ENCODE data around the gene COLEC11.

The COLEC11 gene

DNA sequence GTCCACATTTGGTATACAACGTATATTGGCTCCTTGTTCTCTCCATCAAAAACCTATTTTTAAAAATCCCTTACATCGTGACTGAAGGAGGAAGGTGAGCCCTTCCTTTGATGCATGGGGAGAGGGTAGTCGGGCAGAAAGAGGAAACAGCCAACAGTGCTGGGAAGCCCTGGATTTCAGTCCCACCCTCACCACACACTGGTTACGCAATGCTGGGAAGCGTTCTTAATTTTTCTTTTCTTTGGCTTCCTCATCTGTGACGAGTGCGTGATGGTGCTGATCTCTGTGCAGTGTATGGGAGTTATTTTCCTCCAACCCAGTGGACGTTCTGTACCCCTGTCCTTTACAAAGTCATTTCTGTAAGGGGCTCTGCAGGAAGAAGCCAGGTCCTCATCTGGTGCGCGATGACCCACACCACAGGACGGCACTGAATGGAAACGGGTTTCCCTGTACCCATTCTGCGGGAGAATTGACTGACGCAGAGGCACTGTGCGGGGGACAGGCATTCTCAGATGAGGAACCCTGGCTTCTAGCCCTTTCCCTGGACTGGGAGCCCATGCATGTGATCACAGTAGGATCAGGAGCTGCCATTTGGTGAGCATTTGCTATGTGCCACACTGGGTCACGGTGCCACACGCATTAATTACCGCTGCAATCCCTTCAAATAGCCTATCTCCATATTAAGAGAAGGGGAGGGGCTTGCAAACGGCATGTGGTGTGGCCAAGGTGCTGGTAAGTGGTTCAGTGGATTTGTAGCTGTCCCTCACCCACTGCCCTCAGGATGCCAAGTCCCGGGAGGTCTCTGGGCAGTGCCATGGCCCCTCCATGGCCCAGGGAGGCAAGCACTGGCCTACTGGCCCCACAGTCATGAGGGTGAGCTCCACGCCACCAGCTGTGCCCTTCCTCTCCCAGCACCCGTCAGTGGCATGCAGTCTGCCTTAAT lies 4.3 kb downstream of the COLEC11 start:
- H3K36me3 ChIP-seq (ENCODE audit: control insufficient read depth, insufficient read depth, low read length) = no peaks in the 10 kb centered on the region
- no peak overlapping the region for H3K9ac ChIP-seq (ENCODE audit: low read depth, low read length)
- H3K27me3 ChIP-seq (ENCODE audit: control insufficient read depth, insufficient read depth, low read length) = no peaks in the 10 kb centered on the region
- H3K27ac ChIP-seq (ENCODE audit: low read depth, low read length) = no peak overlapping the region
- no peak overlapping the region for H3K4me3 ChIP-seq (ENCODE audit: low read depth, low read length)
- no peaks in the 10 kb centered on the region for H3K4me1 ChIP-seq (ENCODE audit: control insufficient read depth, insufficient read depth, low read length)
- no peaks in the 10 kb centered on the region for H3K9me3 ChIP-seq (ENCODE audit: control insufficient read depth, insufficient read depth, low read length)

DNA sequence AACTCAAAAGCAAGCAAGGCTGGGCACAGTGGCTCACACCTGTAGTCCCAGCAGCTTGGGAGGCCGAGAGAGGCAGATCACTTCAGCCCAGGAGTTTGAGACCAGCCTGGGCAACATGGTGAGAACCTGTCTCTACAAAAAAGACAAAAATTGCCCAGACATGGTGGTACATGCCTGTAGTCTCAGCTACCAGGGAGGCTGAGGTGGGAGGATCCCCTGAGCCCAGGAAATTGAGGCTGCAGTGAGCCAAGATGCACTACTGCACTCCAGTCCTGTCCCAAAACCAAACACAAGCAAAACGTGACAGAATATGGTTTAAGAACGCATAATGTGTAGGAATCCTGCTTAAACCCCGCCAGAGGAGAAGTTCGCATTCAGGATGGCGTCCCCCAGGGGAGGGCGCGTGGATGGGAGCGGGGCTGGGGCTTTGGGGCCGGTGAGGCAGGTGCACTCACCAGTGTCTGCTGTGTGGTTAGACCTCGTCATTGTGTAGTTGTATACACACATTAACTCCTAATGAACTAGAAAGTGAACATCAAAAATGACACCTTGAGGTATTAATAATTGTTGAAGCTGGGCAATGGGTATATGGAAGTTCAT lies 5.4 kb downstream of the COLEC11 start:
- H3K9me3 ChIP-seq (ENCODE audit: control insufficient read depth, insufficient read depth, low read length) = no peaks in the 10 kb centered on the region
- H3K9ac ChIP-seq (ENCODE audit: low read depth, low read length) = no peak overlapping the region
- no peaks in the 10 kb centered on the region for H3K27me3 ChIP-seq (ENCODE audit: control insufficient read depth, insufficient read depth, low read length)
- no peak overlapping the region for H3K4me3 ChIP-seq (ENCODE audit: low read depth, low read length)
- no peak overlapping the region for H3K27ac ChIP-seq (ENCODE audit: low read depth, low read length)
- no peaks in the 10 kb centered on the region for H3K36me3 ChIP-seq (ENCODE audit: control insufficient read depth, insufficient read depth, low read length)
- H3K4me1 ChIP-seq (ENCODE audit: control insufficient read depth, insufficient read depth, low read length) = no peaks in the 10 kb centered on the region

GRCh38 chr2:3601561-3602271 lies 6.8 kb downstream of the COLEC11 start:
- Histone ChIP-seq H3K9me3 (ENCODE audit: control insufficient read depth, insufficient read depth, low read length) (no peaks in the 10 kb centered on the region), H3K36me3 (ENCODE audit: control insufficient read depth, insufficient read depth, low read length) (no peaks in the 10 kb centered on the region), H3K9ac (ENCODE audit: low read depth, low read length) (no peak overlapping the region), H3K27ac (ENCODE audit: low read depth, low read length) (no peak overlapping the region), H3K4me1 (ENCODE audit: control insufficient read depth, insufficient read depth, low read length) (no peaks in the 10 kb centered on the region), H3K27me3 (ENCODE audit: control insufficient read depth, insufficient read depth, low read length) (no peaks in the 10 kb centered on the region), H3K4me3 (ENCODE audit: low read depth, low read length) (no peak overlapping the region)

DNA sequence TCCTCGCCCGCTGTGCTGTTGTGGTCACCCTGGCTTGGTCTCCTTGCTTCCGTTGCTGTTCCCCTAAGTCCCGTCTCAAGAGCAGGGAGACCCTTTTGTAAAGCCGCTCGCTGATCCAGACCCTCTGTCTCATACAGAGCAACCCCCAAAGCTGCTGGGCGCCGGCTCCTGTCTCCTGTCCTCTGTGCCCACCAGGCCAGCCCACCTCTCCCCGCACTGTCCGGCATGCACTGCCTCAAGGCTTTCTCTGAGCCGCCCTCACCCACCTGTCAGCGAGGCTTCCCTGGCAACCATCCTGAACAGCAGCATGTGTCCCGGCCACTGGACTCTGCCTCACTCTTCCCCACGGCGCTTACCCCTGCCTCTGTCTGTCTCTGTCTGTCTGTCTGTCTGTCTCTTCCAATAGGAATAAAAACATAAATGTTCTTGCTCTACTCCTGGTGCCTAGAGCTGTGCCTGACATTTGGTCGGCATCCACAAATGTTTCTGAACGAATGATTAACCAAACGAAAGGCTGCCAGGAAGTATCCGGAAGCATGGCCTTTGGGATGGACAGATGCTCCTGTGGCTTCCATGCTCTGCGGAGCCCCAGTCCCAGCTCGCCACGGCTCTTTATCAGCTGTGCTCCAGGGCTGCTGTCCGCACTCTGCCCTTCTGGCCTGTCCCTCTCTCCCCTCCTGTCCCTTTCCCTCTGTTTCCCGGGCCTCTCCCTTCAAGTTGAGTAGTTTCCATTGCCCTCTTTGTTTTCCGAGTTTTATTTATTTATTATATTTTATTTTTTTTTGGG lies 7.8 kb downstream of the COLEC11 start:
- Histone ChIP-seq H3K27me3 (ENCODE audit: control insufficient read depth, insufficient read depth, low read length) (no peaks in the 10 kb centered on the region), H3K27ac (ENCODE audit: low read depth, low read length) (no peak overlapping the region), H3K9me3 (ENCODE audit: control insufficient read depth, insufficient read depth, low read length) (no peaks in the 10 kb centered on the region), H3K4me1 (ENCODE audit: control insufficient read depth, insufficient read depth, low read length) (no peaks in the 10 kb centered on the region), H3K4me3 (ENCODE audit: low read depth, low read length) (no peak overlapping the region), H3K9ac (ENCODE audit: low read depth, low read length) (no peak overlapping the region), H3K36me3 (ENCODE audit: control insufficient read depth, insufficient read depth, low read length) (no peaks in the 10 kb centered on the region)

DNA sequence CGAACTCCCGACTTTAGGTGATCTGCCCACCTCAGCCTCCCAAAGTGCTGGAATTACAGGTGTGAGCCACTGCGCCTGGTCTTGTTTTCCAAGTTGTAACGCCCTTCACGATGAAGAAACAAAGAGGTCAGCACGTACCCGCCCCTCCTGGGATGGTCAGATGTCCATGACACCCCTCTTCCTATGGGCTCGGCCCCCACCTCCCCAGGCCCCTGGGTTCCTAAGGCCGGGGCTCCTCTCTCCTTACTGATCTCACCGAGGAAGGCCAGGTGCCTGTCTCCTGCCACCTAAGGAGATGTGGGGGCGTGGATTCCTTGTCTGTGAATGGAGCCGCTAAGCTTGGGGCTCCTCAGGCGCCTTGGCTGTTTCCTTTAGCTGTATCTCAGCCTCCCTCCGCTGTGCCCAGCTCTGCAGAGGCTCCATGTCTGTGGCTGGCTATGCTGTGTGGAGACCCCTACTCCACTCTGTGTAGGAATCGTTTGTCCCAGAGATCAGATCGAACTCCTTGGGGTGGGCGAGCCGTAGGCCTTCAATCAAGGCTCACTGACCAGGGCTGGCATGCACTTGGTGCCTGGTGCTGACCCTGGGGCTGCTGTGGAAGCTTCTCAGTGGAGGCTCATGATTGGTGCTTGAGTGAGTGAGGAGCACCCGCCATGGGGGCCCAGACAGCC lies 8.8 kb downstream of the COLEC11 start:
- no peak overlapping the region for H3K9ac ChIP-seq (ENCODE audit: low read depth, low read length)
- H3K4me1 ChIP-seq (ENCODE audit: control insufficient read depth, insufficient read depth, low read length) = no peaks in the 10 kb centered on the region
- no peaks in the 10 kb centered on the region for H3K36me3 ChIP-seq (ENCODE audit: control insufficient read depth, insufficient read depth, low read length)
- H3K4me3 ChIP-seq (ENCODE audit: low read depth, low read length) = no peak overlapping the region
- H3K27ac ChIP-seq (ENCODE audit: low read depth, low read length) = no peak overlapping the region
- no peaks in the 10 kb centered on the region for H3K9me3 ChIP-seq (ENCODE audit: control insufficient read depth, insufficient read depth, low read length)
- H3K27me3 ChIP-seq (ENCODE audit: control insufficient read depth, insufficient read depth, low read length) = no peaks in the 10 kb centered on the region

- no peak overlapping the region for H3K27ac ChIP-seq (ENCODE audit: low read depth, low read length)
- H3K9ac ChIP-seq (ENCODE audit: low read depth, low read length) = no peak overlapping the region
- H3K27me3 ChIP-seq (ENCODE audit: control insufficient read depth, insufficient read depth, low read length) = no peaks in the 10 kb centered on the region
- H3K9me3 ChIP-seq (ENCODE audit: control insufficient read depth, insufficient read depth, low read length) = no peaks in the 10 kb centered on the region
- no peaks in the 10 kb centered on the region for H3K4me1 ChIP-seq (ENCODE audit: control insufficient read depth, insufficient read depth, low read length)
- H3K4me3 ChIP-seq (ENCODE audit: low read depth, low read length) = no peak overlapping the region
- H3K36me3 ChIP-seq (ENCODE audit: control insufficient read depth, insufficient read depth, low read length) = no peaks in the 10 kb centered on the region
These were observed 9.4 kb downstream of the COLEC11 start for GRCh38 chr2:3604207-3604877.

- no peaks in the 10 kb centered on the region for H3K9me3 ChIP-seq (ENCODE audit: control insufficient read depth, insufficient read depth, low read length)
- no peaks in the 10 kb centered on the region for H3K4me1 ChIP-seq (ENCODE audit: control insufficient read depth, insufficient read depth, low read length)
- H3K27me3 ChIP-seq (ENCODE audit: control insufficient read depth, insufficient read depth, low read length) = no peaks in the 10 kb centered on the region
- H3K9ac ChIP-seq (ENCODE audit: low read depth, low read length) = no peak overlapping the region
- H3K27ac ChIP-seq (ENCODE audit: low read depth, low read length) = no peak overlapping the region
- H3K4me3 ChIP-seq (ENCODE audit: low read depth, low read length) = no peak overlapping the region
- H3K36me3 ChIP-seq (ENCODE audit: control insufficient read depth, insufficient read depth, low read length) = no peaks in the 10 kb centered on the region
These were observed 10.4 kb downstream of the COLEC11 start for GRCh38 chr2:3604991-3605961.

DNA sequence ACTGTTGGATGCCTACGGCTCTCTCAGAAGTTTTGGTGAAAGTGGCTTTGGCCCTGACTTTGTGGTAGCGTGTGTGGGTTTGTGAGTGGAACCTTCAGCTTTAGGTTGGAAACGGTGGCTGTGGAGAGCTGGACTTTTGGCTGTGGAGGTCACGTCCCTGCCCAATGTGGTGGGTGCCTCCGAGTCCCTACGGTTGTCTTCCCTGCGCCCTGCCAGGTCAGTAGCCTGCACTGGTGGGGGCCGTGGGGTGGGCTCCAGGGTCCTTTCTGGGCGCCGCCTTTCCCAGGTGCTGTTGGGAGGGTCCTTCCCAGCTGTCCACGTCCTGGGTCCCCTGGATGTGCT lies 11.1 kb downstream of the COLEC11 start:
- Histone ChIP-seq H3K27me3 (ENCODE audit: control insufficient read depth, insufficient read depth, low read length) (no peaks in the 10 kb centered on the region), H3K9me3 (ENCODE audit: control insufficient read depth, insufficient read depth, low read length) (no peaks in the 10 kb centered on the region), H3K9ac (ENCODE audit: low read depth, low read length) (no peak overlapping the region), H3K36me3 (ENCODE audit: control insufficient read depth, insufficient read depth, low read length) (no peaks in the 10 kb centered on the region), H3K4me3 (ENCODE audit: low read depth, low read length) (no peak overlapping the region), H3K27ac (ENCODE audit: low read depth, low read length) (no peak overlapping the region), H3K4me1 (ENCODE audit: control insufficient read depth, insufficient read depth, low read length) (no peaks in the 10 kb centered on the region)

DNA sequence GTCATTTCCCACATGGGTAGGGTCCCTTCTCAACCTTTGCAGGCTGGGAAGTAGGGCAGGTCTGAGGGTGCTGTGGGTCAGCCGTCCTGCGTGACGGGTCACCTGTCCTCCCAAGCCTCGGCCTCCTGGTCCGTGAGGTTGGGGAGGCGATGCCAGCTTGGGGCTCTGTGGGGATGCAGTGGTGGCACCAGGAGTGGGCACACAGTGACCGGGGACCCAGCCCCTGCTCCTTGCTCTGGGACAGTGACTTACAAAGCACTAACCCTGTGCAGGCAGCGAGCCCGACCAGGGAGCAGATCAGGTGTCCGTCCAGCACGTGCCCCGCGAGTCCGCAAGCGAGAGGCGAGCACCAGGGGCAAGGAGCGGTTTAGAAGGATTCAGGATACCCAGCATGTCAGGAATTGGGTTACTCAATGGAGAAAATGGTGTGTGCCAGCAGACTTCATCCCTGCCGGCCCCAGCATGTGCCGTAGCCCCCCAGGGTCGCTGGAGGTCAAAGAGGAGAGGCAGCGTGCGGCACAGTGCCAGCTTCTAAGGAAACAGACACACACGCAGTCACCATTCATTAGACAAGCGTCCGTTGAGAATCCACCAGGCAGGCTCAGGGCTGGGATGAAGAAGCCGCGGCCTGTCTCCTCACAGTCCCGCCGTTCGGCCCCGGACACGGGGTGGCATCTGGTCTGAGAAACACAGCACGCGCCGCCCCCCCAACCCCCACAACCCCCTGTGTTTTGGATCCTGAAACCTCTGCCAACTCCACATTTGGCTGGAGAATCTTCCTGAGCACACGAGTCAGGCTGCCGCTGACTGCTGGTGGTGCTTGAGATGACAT lies 11.7 kb downstream of the COLEC11 start:
- Histone ChIP-seq H3K27ac (ENCODE audit: low read depth, low read length) (no peak overlapping the region), H3K9me3 (ENCODE audit: control insufficient read depth, insufficient read depth, low read length) (no peaks in the 10 kb centered on the region), H3K9ac (ENCODE audit: low read depth, low read length) (no peak overlapping the region), H3K36me3 (ENCODE audit: control insufficient read depth, insufficient read depth, low read length) (no peaks in the 10 kb centered on the region), H3K27me3 (ENCODE audit: control insufficient read depth, insufficient read depth, low read length) (no peaks in the 10 kb centered on the region), H3K4me1 (ENCODE audit: control insufficient read depth, insufficient read depth, low read length) (no peaks in the 10 kb centered on the region), H3K4me3 (ENCODE audit: low read depth, low read length) (no peak overlapping the region)

Data from HUES48 (cell line).